Upper lobe of right lung (tissue), 1 donor: ENCODE measurements around the gene LSM4. TPM values are rescaled to one million over a fixed set of nuclear protein-coding genes. Genes with fewer than 3 reads are reported as not detected.

Experiments used
- ATAC-seq: fragments of 200-7000 bp; cut with Tn5 transposase; one replicate; pipeline ENCODE4 v1.9.1; 2020; ENCODE audit warnings: mild to moderate bottlenecking, moderate library complexity
- DNase-seq: peaks from one replicate; pipeline ENCODE4 v3.0.0-alpha.2; 2020
- H3K27ac ChIP-seq: fragments of 200-600 bp; one replicate; pipeline ENCODE4 v1.8.0; 2022
- H3K27me3 ChIP-seq: fragments of 200-600 bp; one replicate; pipeline ENCODE4 v1.8.0; 2022; ENCODE audit warnings: mild to moderate bottlenecking
- H3K36me3 ChIP-seq: fragments of 200-600 bp; one replicate; pipeline ENCODE4 v1.8.0; 2022
- H3K4me1 ChIP-seq: fragments of 200-600 bp; one replicate; pipeline ENCODE4 v1.8.0; 2022
- H3K4me3 ChIP-seq: fragments of 200-600 bp; one replicate; pipeline ENCODE4 v1.8.0; 2022; ENCODE audit warnings: mild to moderate bottlenecking
- H3K9me3 ChIP-seq: fragments of 200-600 bp; one replicate; pipeline ENCODE4 v1.8.0; 2022
- CTCF ChIP-seq: fragments of 200-600 bp; IDR thresholded peaks from one replicate; pipeline ENCODE4 v1.8.0; 2022; ENCODE audit warnings: antibody characterized with exemption
- intact Hi-C: fragments of 100-400 bp; cut with DNase I; formaldehyde crosslinking; loops from one replicate; pipeline ENCODE4 v1.11.0; 2022
- total RNA-seq: library from RNA; stranded (reverse); fragmentation: NEBNext Ultra II Directional; extraction: Animal tissue kit (Norgen Biotek cat#: 25700); gene quantifications from one replicate; pipeline ENCODE4 v1.2.1, GENCODE V29; 2021
- donor health status: DM: no; HTN: yes; CAD: no; lungs with severe emphysema.

The LSM4 gene
- total RNA-seq, 1 donor from 2014 or later = 76.9 TPM

GRCh38 chr19:18289471-18290301 lies 33.2 kb downstream of the LSM4 start:
- no peak for ATAC-seq
- H3K36me3 ChIP-seq = no peaks in the 10 kb centered on the region
- H3K4me1 ChIP-seq = peaks cover 14% of the 10 kb centered on the region
- no peak overlapping the region for H3K4me3 ChIP-seq
- TF ChIP-seq CTCF = no peak
- no peaks in the 10 kb centered on the region for H3K9me3 ChIP-seq
- H3K27me3 ChIP-seq = no peaks in the 10 kb centered on the region
- intact Hi-C loops = no loop called here
- peak overlapping the region; percentile 55 for H3K27ac ChIP-seq
- DNase-seq = no peak

- H3K4me1 ChIP-seq = peaks cover 17% of the 10 kb centered on the region
- H3K4me3 ChIP-seq = no peak overlapping the region
- TF ChIP-seq CTCF = no peak
- no peaks in the 10 kb centered on the region for H3K27me3 ChIP-seq
- H3K9me3 ChIP-seq = no peaks in the 10 kb centered on the region
- DNase-seq (no peak), ATAC-seq (no peak)
- no peaks in the 10 kb centered on the region for H3K36me3 ChIP-seq
- intact Hi-C loops = no loop called here
- no peak overlapping the region for H3K27ac ChIP-seq
Measured at GRCh38 chr19:18287836-18288772, 34.8 kb downstream of the LSM4 start.

GRCh38 chr19:18286973-18287635 lies 35.8 kb downstream of the LSM4 start:
- H3K4me1 ChIP-seq = peaks cover 27% of the 10 kb centered on the region
- intact Hi-C loops = no loop called here
- no peaks in the 10 kb centered on the region for H3K36me3 ChIP-seq
- TF ChIP-seq CTCF = no peak
- no peaks in the 10 kb centered on the region for H3K9me3 ChIP-seq
- ATAC-seq (no peak), DNase-seq (no peak)
- H3K4me3 ChIP-seq = no peak overlapping the region
- no peak overlapping the region for H3K27ac ChIP-seq
- no peaks in the 10 kb centered on the region for H3K27me3 ChIP-seq

- H3K4me1 ChIP-seq = peaks cover 13% of the 10 kb centered on the region
- H3K9me3 ChIP-seq = no peaks in the 10 kb centered on the region
- intact Hi-C loops = loop anchor here (5.0 kb wide), 1 partner anchor 37 kb away; the partner anchor contains the start of gene LSM4
- ATAC-seq (no peak), DNase-seq (no peak)
- no peak for TF ChIP-seq CTCF
- no peaks in the 10 kb centered on the region for H3K27me3 ChIP-seq
- H3K27ac ChIP-seq = peak overlapping the region; percentile 55
- no peak overlapping the region for H3K4me3 ChIP-seq
- no peaks in the 10 kb centered on the region for H3K36me3 ChIP-seq
Measured at GRCh38 chr19:18284712-18285360, 38.0 kb downstream of the LSM4 start.

- no peaks in the 10 kb centered on the region for H3K27me3 ChIP-seq
- ATAC-seq (no peak), DNase-seq (no peak)
- H3K4me1 ChIP-seq = peaks cover 24% of the 10 kb centered on the region
- intact Hi-C loops = loop anchor here (5.0 kb wide), 1 partner anchor 39 kb away; the partner anchor contains the start of gene LSM4
- TF ChIP-seq CTCF = no peak
- H3K4me3 ChIP-seq = no peak overlapping the region
- peaks cover 9% of the 10 kb centered on the region for H3K36me3 ChIP-seq
- H3K9me3 ChIP-seq = no peaks in the 10 kb centered on the region
- H3K27ac ChIP-seq = peak overlapping the region; percentile 99
Measured at GRCh38 chr19:18283338-18283737, 39.5 kb downstream of the LSM4 start.
